ENCODE data around the gene AGPAT2. TPM values are rescaled to one million over a fixed set of nuclear protein-coding genes. Genes with fewer than 3 reads are reported as not detected.

The AGPAT2 gene
- total RNA-seq, 1 donor from 2014 or later: 40.5 TPM

GRCh38 chr9:136725612-136726011 lies 38.4 kb upstream of the AGPAT2 start:
- peaks cover 40% of the 10 kb centered on the region for H3K36me3 Mint-ChIP-seq (ENCODE audit: low read depth)
- intact Hi-C loops (cut with micrococcal nuclease): no loop called here

GRCh38 chr9:136724772-136725171 lies 37.5 kb upstream of the AGPAT2 start:
- intact Hi-C loops (cut with micrococcal nuclease): no loop called here
- DNase-seq (ENCODE audit: low spot score): no peak
- no peak overlapping the region for H3K27ac Mint-ChIP-seq
- no peak overlapping the region for H3K4me3 Mint-ChIP-seq (ENCODE audit: low read depth)
- peaks cover 40% of the 10 kb centered on the region for H3K36me3 Mint-ChIP-seq (ENCODE audit: low read depth)
- no peaks in the 10 kb centered on the region for H3K27me3 Mint-ChIP-seq (ENCODE audit: low read depth)
- no peaks in the 10 kb centered on the region for H3K9me3 Mint-ChIP-seq
- peaks cover 12% of the 10 kb centered on the region for H3K4me1 Mint-ChIP-seq (ENCODE audit: low read depth)

More at GRCh38 chr9:136725612-136726011, 38.4 kb upstream of the AGPAT2 start:
- Mint-ChIP-seq H3K9me3 (no peaks in the 10 kb centered on the region), H3K4me1 (ENCODE audit: low read depth) (peaks cover 17% of the 10 kb centered on the region), H3K27ac (no peak overlapping the region), H3K27me3 (ENCODE audit: low read depth) (no peaks in the 10 kb centered on the region), H3K4me3 (ENCODE audit: low read depth) (peak overlapping the region; percentile 97)
- DNase-seq (ENCODE audit: low spot score): no peak

GRCh38 chr9:136723989-136724388 lies 36.7 kb upstream of the AGPAT2 start:
- Mint-ChIP-seq H3K4me1 (ENCODE audit: low read depth) (peaks cover 11% of the 10 kb centered on the region), H3K4me3 (ENCODE audit: low read depth) (peak overlapping the region; percentile 13), H3K9me3 (no peaks in the 10 kb centered on the region), H3K36me3 (ENCODE audit: low read depth) (peaks cover 40% of the 10 kb centered on the region), H3K27me3 (ENCODE audit: low read depth) (no peaks in the 10 kb centered on the region), H3K27ac (no peak overlapping the region)
- no peak for DNase-seq (ENCODE audit: low spot score)
- intact Hi-C loops (cut with micrococcal nuclease): no loop called here

GRCh38 chr9:136723362-136723976 lies 36.2 kb upstream of the AGPAT2 start:
- Mint-ChIP-seq H3K27me3 (ENCODE audit: low read depth) (no peaks in the 10 kb centered on the region), H3K36me3 (ENCODE audit: low read depth) (peaks cover 40% of the 10 kb centered on the region), H3K4me1 (ENCODE audit: low read depth) (peaks cover 11% of the 10 kb centered on the region), H3K4me3 (ENCODE audit: low read depth) (no peak overlapping the region), H3K9me3 (no peaks in the 10 kb centered on the region), H3K27ac (no peak overlapping the region)
- DNase-seq (ENCODE audit: low spot score): no peak
- intact Hi-C loops (cut with micrococcal nuclease): no loop called here

GRCh38 chr9:136722969-136723356 lies 35.7 kb upstream of the AGPAT2 start:
- H3K9me3 Mint-ChIP-seq: no peaks in the 10 kb centered on the region

GRCh38 chr9:136722093-136722968 lies 35.1 kb upstream of the AGPAT2 start:
- no peaks in the 10 kb centered on the region for H3K9me3 Mint-ChIP-seq
- H3K4me1 Mint-ChIP-seq (ENCODE audit: low read depth): peaks cover 11% of the 10 kb centered on the region
- DNase-seq (ENCODE audit: low spot score): no peak
- intact Hi-C loops (cut with micrococcal nuclease): no loop called here
- no peak overlapping the region for H3K4me3 Mint-ChIP-seq (ENCODE audit: low read depth)
- H3K27me3 Mint-ChIP-seq (ENCODE audit: low read depth): no peaks in the 10 kb centered on the region
- H3K36me3 Mint-ChIP-seq (ENCODE audit: low read depth): peaks cover 38% of the 10 kb centered on the region
- no peak overlapping the region for H3K27ac Mint-ChIP-seq

More at GRCh38 chr9:136722969-136723356, 35.7 kb upstream of the AGPAT2 start:
- Mint-ChIP-seq H3K27me3 (ENCODE audit: low read depth) (no peaks in the 10 kb centered on the region), H3K36me3 (ENCODE audit: low read depth) (peaks cover 40% of the 10 kb centered on the region), H3K4me1 (ENCODE audit: low read depth) (peaks cover 11% of the 10 kb centered on the region), H3K27ac (no peak overlapping the region), H3K4me3 (ENCODE audit: low read depth) (no peak overlapping the region)
- no peak for DNase-seq (ENCODE audit: low spot score)
- intact Hi-C loops (cut with micrococcal nuclease): no loop called here

- H3K36me3 Mint-ChIP-seq (ENCODE audit: low read depth): peaks cover 31% of the 10 kb centered on the region
- H3K4me3 Mint-ChIP-seq (ENCODE audit: low read depth): no peak overlapping the region
- peaks cover 7% of the 10 kb centered on the region for H3K4me1 Mint-ChIP-seq (ENCODE audit: low read depth)
- no peak overlapping the region for H3K27ac Mint-ChIP-seq
- no peaks in the 10 kb centered on the region for H3K27me3 Mint-ChIP-seq (ENCODE audit: low read depth)
- no peak for DNase-seq (ENCODE audit: low spot score)
- intact Hi-C loops (cut with micrococcal nuclease): no loop called here
- H3K9me3 Mint-ChIP-seq: no peaks in the 10 kb centered on the region
Observed at GRCh38 chr9:136721339-136722092, 34.3 kb upstream of the AGPAT2 start.

- intact Hi-C loops (cut with micrococcal nuclease): no loop called here
- H3K4me1 Mint-ChIP-seq (ENCODE audit: low read depth): peaks cover 5% of the 10 kb centered on the region
- H3K27ac Mint-ChIP-seq: no peak overlapping the region
- DNase-seq (ENCODE audit: low spot score): no peak
- peaks cover under 1% of the 10 kb centered on the region for H3K27me3 Mint-ChIP-seq (ENCODE audit: low read depth)
- H3K9me3 Mint-ChIP-seq: no peaks in the 10 kb centered on the region
- peaks cover 25% of the 10 kb centered on the region for H3K36me3 Mint-ChIP-seq (ENCODE audit: low read depth)
- H3K4me3 Mint-ChIP-seq (ENCODE audit: low read depth): no peak overlapping the region
Observed at GRCh38 chr9:136720898-136721338, 33.7 kb upstream of the AGPAT2 start.

- Mint-ChIP-seq H3K27ac (no peak overlapping the region), H3K36me3 (ENCODE audit: low read depth) (peaks cover 19% of the 10 kb centered on the region), H3K4me1 (ENCODE audit: low read depth) (peaks cover 3% of the 10 kb centered on the region), H3K9me3 (no peaks in the 10 kb centered on the region), H3K27me3 (ENCODE audit: low read depth) (peaks cover 3% of the 10 kb centered on the region), H3K4me3 (ENCODE audit: low read depth) (no peak overlapping the region)
- intact Hi-C loops (cut with micrococcal nuclease): no loop called here
- DNase-seq (ENCODE audit: low spot score): no peak
Observed at GRCh38 chr9:136720251-136720897, 33.1 kb upstream of the AGPAT2 start.

GRCh38 chr9:136719195-136719880 lies 32.1 kb upstream of the AGPAT2 start:
- H3K36me3 Mint-ChIP-seq (ENCODE audit: low read depth): peaks cover 12% of the 10 kb centered on the region
- intact Hi-C loops (cut with micrococcal nuclease): no loop called here
- H3K4me1 Mint-ChIP-seq (ENCODE audit: low read depth): peaks cover 2% of the 10 kb centered on the region
- H3K4me3 Mint-ChIP-seq (ENCODE audit: low read depth): no peak overlapping the region
- peaks cover 3% of the 10 kb centered on the region for H3K27me3 Mint-ChIP-seq (ENCODE audit: low read depth)
- H3K9me3 Mint-ChIP-seq: no peaks in the 10 kb centered on the region
- DNase-seq (ENCODE audit: low spot score): no peak
- H3K27ac Mint-ChIP-seq: no peak overlapping the region

- Mint-ChIP-seq H3K36me3 (ENCODE audit: low read depth) (peaks cover 4% of the 10 kb centered on the region), H3K9me3 (no peaks in the 10 kb centered on the region), H3K4me1 (ENCODE audit: low read depth) (peaks cover 1% of the 10 kb centered on the region), H3K27me3 (ENCODE audit: low read depth) (peaks cover 6% of the 10 kb centered on the region), H3K27ac (no peak overlapping the region), H3K4me3 (ENCODE audit: low read depth) (no peak overlapping the region)
- intact Hi-C loops (cut with micrococcal nuclease): no loop called here
- DNase-seq (ENCODE audit: low spot score): no peak
Observed at GRCh38 chr9:136718345-136719194, 31.3 kb upstream of the AGPAT2 start.

Data from activated T-helper 2 cell treated with anti-CD3 and anti-CD28 coated beads, Interferon-gamma antibody, Interleukin-2, Interleukin-4, amounts not matched to agents 10 μg/mL and 5 μg/mL and 100 μg/mL, durations not matched to agents 14 hours and 24 hours and 36 hours (primary cell).